22Rv1 (cell line): ENCODE data around the gene POLR1E.

Experiments
- H3K27ac ChIP-seq: fragments of 450-650 bp; 2 replicates; pipeline ENCODE4 v1.5.1; 2017
- CTCF ChIP-seq: fragments of 450-650 bp; IDR thresholded peaks from 2 replicates; pipeline ENCODE4 v1.5.1; 2017; ENCODE audit warnings: mild to moderate bottlenecking
- ZFX ChIP-seq: fragments of 450-650 bp; IDR thresholded peaks from 2 replicates; pipeline ENCODE4 v1.6.1; 2017; ENCODE audit warnings: antibody characterized with exemption, borderline replicate concordance

The POLR1E gene

GRCh38 chr9:37496020-37496419, 10.3 kb downstream of the POLR1E start:
- H3K27ac ChIP-seq: no peak overlapping the region
- no peak for TF ChIP-seq ZFX
- TF ChIP-seq CTCF: no peak

GRCh38 chr9:37497320-37497719, 11.6 kb downstream of the POLR1E start:
- TF ChIP-seq ZFX (no peak), CTCF (no peak)
- H3K27ac ChIP-seq: no peak overlapping the region

GRCh38 chr9:37498457-37498856, 12.7 kb downstream of the POLR1E start:
- H3K27ac ChIP-seq: no peak overlapping the region
- TF ChIP-seq CTCF: no peak
- no peak for TF ChIP-seq ZFX

- no peak for TF ChIP-seq CTCF
- TF ChIP-seq ZFX: no peak
- no peak overlapping the region for H3K27ac ChIP-seq
Measured at GRCh38 chr9:37499297-37499696, 13.5 kb downstream of the POLR1E start.

DNA sequence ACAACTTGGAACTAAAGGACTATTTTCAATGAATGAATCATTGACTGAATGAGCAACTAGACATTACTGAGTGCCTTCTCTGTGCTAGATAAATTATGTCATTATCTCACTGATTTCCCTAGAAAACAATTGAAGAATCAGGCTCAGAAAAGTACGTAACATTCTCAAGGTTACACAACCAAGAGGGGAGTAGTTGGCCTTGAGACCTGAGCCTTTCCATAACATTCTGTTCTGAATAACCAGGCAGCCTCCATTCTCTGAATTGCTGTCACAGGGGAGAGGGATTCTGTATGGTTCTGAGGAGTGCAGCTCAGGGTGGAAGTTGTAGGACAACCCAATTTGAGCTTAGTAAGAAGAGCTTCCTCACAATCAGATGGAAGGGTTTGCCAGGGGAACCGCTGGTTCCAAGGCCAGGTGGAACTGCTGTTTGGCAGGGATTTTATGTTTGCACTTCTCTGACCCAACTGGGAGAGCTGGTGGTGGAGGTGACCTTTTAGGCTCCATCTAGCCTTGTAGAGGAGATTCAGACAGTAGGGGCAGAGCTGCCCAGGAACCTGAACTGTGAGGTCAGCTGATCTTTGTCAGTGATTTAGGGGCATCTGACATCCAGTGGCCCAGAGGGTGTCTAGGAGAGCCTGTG, 16.3 kb downstream of the POLR1E start:
- no peak overlapping the region for H3K27ac ChIP-seq

GRCh38 chr9:37503736-37504135, 18.0 kb downstream of the POLR1E start:
- TF ChIP-seq ZFX (no peak), CTCF (no peak)
- H3K27ac ChIP-seq: no peak overlapping the region

More for the DNA sequence above, 16.3 kb downstream of the POLR1E start:
- TF ChIP-seq ZFX (no peak), CTCF (no peak)

DNA sequence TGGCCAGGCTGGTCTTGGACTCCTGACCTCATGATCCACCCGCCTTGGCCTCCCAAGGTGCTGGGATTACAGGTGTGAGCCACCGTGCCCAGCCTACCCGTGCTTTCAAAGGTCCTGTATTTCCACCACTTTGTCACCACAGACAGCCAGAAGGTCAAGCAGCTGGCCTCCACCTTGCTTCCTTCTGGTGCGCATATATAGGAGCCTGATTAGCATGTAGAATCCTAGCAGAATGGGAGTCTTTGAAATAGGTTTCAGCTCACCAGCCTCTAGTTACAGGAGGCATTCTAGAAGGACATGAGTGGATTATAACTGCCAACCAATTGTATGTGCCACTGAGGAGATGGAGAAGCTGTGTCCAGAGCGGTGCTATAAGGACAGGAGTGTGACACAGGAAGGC, 18.9 kb downstream of the POLR1E start:
- TF ChIP-seq ZFX (no peak), CTCF (no peak)
- H3K27ac ChIP-seq: no peak overlapping the region
